A673 (cell line): Measurements from ENCODE around the gene ITGA6. TPM values are rescaled to one million over a fixed set of nuclear protein-coding genes. Genes with fewer than 3 reads are reported as not detected.
A peak's percentile ranks its signal among the peaks of the same experiment; 100 is the strongest.

Source experiments
- BruUV-seq: library from RNA; stranded (reverse); fragments of 400-500 nt; replicated peaks from 2 replicates; lab custom pipeline; 2021; lab: Mats Ljungman, UMichigan
- CTCF ChIA-PET: fragments of 300-600 bp; sonication (Branson Sonifier 250); formaldehyde crosslinking; loops from one replicate; lab custom pipeline; 2022; ENCODE audit warnings: antibody characterized with exemption; lab: Charles Lee
- POLR2A ChIA-PET: fragments of 300-600 bp; sonication (Branson Sonifier 250); formaldehyde crosslinking; loops from one replicate; lab custom pipeline; 2022; ENCODE audit warnings: antibody characterized with exemption; ENCODE audit not compliant: low non-redundant PET; lab: Charles Lee
- DNase-seq: peaks from one replicate; pipeline ENCODE4 v3.0.0-alpha.2; 2015; ENCODE audit warnings: low spot score
- H3K27ac ChIP-seq: fragments of 200-600 bp; sonication (generic); 2 replicates; pipeline ENCODE4 v1.5.1; 2016; ENCODE audit warnings: mixed run types, low read depth, mild to moderate bottlenecking, mixed read lengths, antibody characterized with exemption, low read length; ENCODE audit not compliant: poor library complexity, severe bottlenecking
- H3K27me3 ChIP-seq: fragments of 200-600 bp; sonication (generic); replicated peaks from 2 replicates; pipeline ENCODE4 v1.6.1; 2017; ENCODE audit warnings: mixed run types, low read depth, mild to moderate bottlenecking, mixed read lengths, antibody characterized with exemption, low read length; ENCODE audit not compliant: insufficient read depth, poor library complexity
- H3K36me3 ChIP-seq: fragments of 200-600 bp; sonication (generic); 2 replicates; pipeline ENCODE4 v1.6.1; 2016; ENCODE audit warnings: mixed run types, mild to moderate bottlenecking, mixed read lengths, antibody characterized with exemption, low read length; ENCODE audit not compliant: insufficient read depth, poor library complexity, severe bottlenecking
- H3K4me1 ChIP-seq: fragments of 200-600 bp; sonication (generic); 2 replicates; pipeline ENCODE4 v1.6.1; 2017; ENCODE audit warnings: mixed run types, mild to moderate bottlenecking, mixed read lengths, antibody characterized with exemption, low read length; ENCODE audit not compliant: insufficient read depth, poor library complexity, severe bottlenecking
- H3K4me3 ChIP-seq: fragments of 200-600 bp; sonication (generic); 2 replicates; pipeline ENCODE4 v1.5.1; 2016; ENCODE audit warnings: low read depth, mixed run types, mild to moderate bottlenecking, mixed read lengths, low read length; ENCODE audit not compliant: poor library complexity, severe bottlenecking
- H3K9me3 ChIP-seq: fragments of 200-600 bp; sonication (generic); 2 replicates; pipeline ENCODE4 v1.6.1; 2016; ENCODE audit warnings: mixed run types, low read depth, mild to moderate bottlenecking, mixed read lengths, antibody characterized with exemption, low read length; ENCODE audit not compliant: poor library complexity, severe bottlenecking
- CTCF ChIP-seq: fragments of 300-800, 200-600 bp; sonication (generic); conservative IDR thresholded peaks from 2 replicates; pipeline ENCODE4 v1.5.1; 2017; ENCODE audit warnings: low read depth, mild to moderate bottlenecking, antibody characterized with exemption, low read length, moderate library complexity, mixed read lengths
- EZH2 ChIP-seq: fragments of 200-600 bp; sonication (generic); IDR thresholded peaks from 2 replicates; pipeline ENCODE4 v1.6.1; 2017; ENCODE audit warnings: borderline replicate concordance, low read depth, mild to moderate bottlenecking, mixed read lengths, antibody characterized with exemption, low read length; ENCODE audit not compliant: poor library complexity, severe bottlenecking
- intact Hi-C: fragments of 100-400 bp; cut with micrococcal nuclease; formaldehyde crosslinking; loops from one replicate; pipeline ENCODE4 v1.10.0; 2022; ENCODE audit not compliant: unreplicated experiment
- total RNA-seq: library from RNA; stranded (reverse); gene quantifications from 2 replicates; pipeline ENCODE4 v1.2.3, GENCODE V29; 2021

The ITGA6 gene
- total RNA-seq, 1 experiment from 2014 or later = 7.7 TPM

- POLR2A ChIA-PET = no interaction called here
- Histone ChIP-seq H3K36me3 (no peaks in the 10 kb centered on the region), H3K4me1 (peaks cover 45% of the 10 kb centered on the region), H3K4me3 (no peak overlapping the region), H3K9me3 (no peaks in the 10 kb centered on the region), H3K27ac (no peak overlapping the region), H3K27me3 (no peaks in the 10 kb centered on the region)
- TF ChIP-seq CTCF (no peak), EZH2 (no peak)
- intact Hi-C loops = no loop called here
- DNase-seq = no peak
- CTCF ChIA-PET = no interaction called here
- no TSS peak for BruUV-seq
Measured at GRCh38 chr2:172437419-172438341, 10.3 kb downstream of the ITGA6 start.

GRCh38 chr2:172438741-172439508 is 11.5 kb downstream of the ITGA6 start:
- no peaks in the 10 kb centered on the region for H3K9me3 ChIP-seq
- peak; percentile 95 for DNase-seq
- ChIA-PET POLR2A (interaction anchor here (0.7 kb wide), 1 partner anchor 9 kb away, joined by 3 read pairs; no protein-coding TSS in a partner anchor), CTCF (interaction anchor here (0.6 to 2.6 kb wide), 2 partner anchors 23 to 204 kb away, joined by 3 to 8 read pairs; no protein-coding TSS in a partner anchor)
- no peaks in the 10 kb centered on the region for H3K27me3 ChIP-seq
- peaks cover 53% of the 10 kb centered on the region for H3K4me1 ChIP-seq
- intact Hi-C loops = no loop called here
- H3K4me3 ChIP-seq = no peak overlapping the region
- H3K27ac ChIP-seq = peak overlapping the region; percentile 60
- no TSS peak for BruUV-seq
- TF ChIP-seq EZH2 = no peak
- H3K36me3 ChIP-seq = no peaks in the 10 kb centered on the region

GRCh38 chr2:172439509-172439860 is 12.1 kb downstream of the ITGA6 start:
- POLR2A ChIA-PET = interaction anchor here (0.7 kb wide), 1 partner anchor 10 kb away, joined by 3 read pairs; no protein-coding TSS in a partner anchor
- CTCF ChIA-PET = interaction anchor here (2.6 kb wide), 1 partner anchor 22 kb away, joined by 8 read pairs; no protein-coding TSS in a partner anchor
- Histone ChIP-seq H3K9me3 (no peaks in the 10 kb centered on the region), H3K27ac (peak overlapping the region; percentile 60), H3K27me3 (no peaks in the 10 kb centered on the region), H3K4me1 (peaks cover 53% of the 10 kb centered on the region), H3K4me3 (no peak overlapping the region), H3K36me3 (no peaks in the 10 kb centered on the region)
- no TSS peak for BruUV-seq
- no peak for DNase-seq
- intact Hi-C loops = no loop called here
- TF ChIP-seq EZH2 = no peak
- TF ChIP-seq CTCF = no peak
